Neural crest cell (in vitro differentiated cells): ENCODE data around the gene VIPR2. TPM values are rescaled to one million over a fixed set of nuclear protein-coding genes. Genes with fewer than 3 reads are reported as not detected.

Experiments
- DNase-seq: peaks from one replicate; pipeline ENCODE4 v3.0.0; 2021; ENCODE audit warnings: low read depth, mixed read lengths, low spot score
- H3K27ac Mint-ChIP-seq: one replicate; pipeline ENCODE4 v1.8.0; 2021; ENCODE audit warnings: mild to moderate bottlenecking, mixed read lengths; ENCODE audit not compliant: unreplicated experiment
- H3K27me3 Mint-ChIP-seq: 2 replicates; pipeline ENCODE4 v1.8.0; 2021; ENCODE audit warnings: low read depth, mild to moderate bottlenecking, mixed read lengths
- H3K36me3 Mint-ChIP-seq: 2 replicates; pipeline ENCODE4 v1.8.0; 2021; ENCODE audit warnings: low read depth, mild to moderate bottlenecking, mixed read lengths
- H3K4me1 Mint-ChIP-seq: 2 replicates; pipeline ENCODE4 v1.8.0; 2021; ENCODE audit warnings: mixed read lengths
- H3K4me3 Mint-ChIP-seq: one replicate; pipeline ENCODE4 v1.8.0; 2021; ENCODE audit warnings: mild to moderate bottlenecking, mixed read lengths
- H3K9me3 Mint-ChIP-seq: 2 replicates; pipeline ENCODE4 v1.8.0; 2021; ENCODE audit warnings: mixed read lengths
- CTCF ChIP-seq: fragments of 200-600 bp; sonication (generic); conservative IDR thresholded peaks from 2 replicates; pipeline ENCODE4 v1.5.0; 2021; ENCODE audit warnings: antibody characterized with exemption, mild to moderate bottlenecking
- total RNA-seq: library from RNA; stranded (reverse); gene quantifications from 2 replicates; pipeline ENCODE4 v1.2.1, GENCODE V29; 2021

VIPR2 gene
- total RNA-seq, 1 donor from 2014 or later: 0.16 TPM

- Mint-ChIP-seq H3K9me3 (no peaks in the 10 kb centered on the region), H3K27me3 (peaks cover 26% of the 10 kb centered on the region), H3K4me3 (peak overlapping the region; percentile 15), H3K36me3 (no peaks in the 10 kb centered on the region), H3K4me1 (peaks cover 44% of the 10 kb centered on the region), H3K27ac (no peak overlapping the region)
- TF ChIP-seq CTCF: no peak
- DNase-seq: no peak
Observed at GRCh38 chr7:159027056-159027788, 117.4 kb downstream of the VIPR2 start.

GRCh38 chr7:159026271-159027055, 118.2 kb downstream of the VIPR2 start:
- Mint-ChIP-seq H3K27ac (peak overlapping the region; percentile 92), H3K36me3 (no peaks in the 10 kb centered on the region), H3K9me3 (no peaks in the 10 kb centered on the region), H3K4me3 (peak overlapping the region; percentile 79), H3K27me3 (peaks cover 26% of the 10 kb centered on the region), H3K4me1 (peaks cover 42% of the 10 kb centered on the region)
- DNase-seq: peak; percentile 38
- TF ChIP-seq CTCF: no peak

- H3K36me3 Mint-ChIP-seq: no peaks in the 10 kb centered on the region
- H3K9me3 Mint-ChIP-seq: no peaks in the 10 kb centered on the region
- H3K27me3 Mint-ChIP-seq: peaks cover 26% of the 10 kb centered on the region
- TF ChIP-seq CTCF: no peak
- H3K4me3 Mint-ChIP-seq: no peak overlapping the region
- DNase-seq: no peak
- H3K27ac Mint-ChIP-seq: no peak overlapping the region
- H3K4me1 Mint-ChIP-seq: peaks cover 38% of the 10 kb centered on the region
Observed at GRCh38 chr7:159025161-159025779, 119.4 kb downstream of the VIPR2 start.

- no peaks in the 10 kb centered on the region for H3K36me3 Mint-ChIP-seq
- H3K4me1 Mint-ChIP-seq: peaks cover 38% of the 10 kb centered on the region
- peaks cover 26% of the 10 kb centered on the region for H3K27me3 Mint-ChIP-seq
- H3K9me3 Mint-ChIP-seq: no peaks in the 10 kb centered on the region
- H3K27ac Mint-ChIP-seq: no peak overlapping the region
- TF ChIP-seq CTCF: no peak
- no peak for DNase-seq
- no peak overlapping the region for H3K4me3 Mint-ChIP-seq
Observed at GRCh38 chr7:159024280-159024951, 120.3 kb downstream of the VIPR2 start.

GRCh38 chr7:159023746-159024145, 120.9 kb downstream of the VIPR2 start:
- H3K4me1 Mint-ChIP-seq: peaks cover 43% of the 10 kb centered on the region
- no peaks in the 10 kb centered on the region for H3K9me3 Mint-ChIP-seq
- no peak overlapping the region for H3K4me3 Mint-ChIP-seq
- TF ChIP-seq CTCF: no peak
- H3K27me3 Mint-ChIP-seq: peaks cover 29% of the 10 kb centered on the region
- no peaks in the 10 kb centered on the region for H3K36me3 Mint-ChIP-seq
- no peak for DNase-seq
- H3K27ac Mint-ChIP-seq: no peak overlapping the region
